Erythroblast (primary cell): ENCODE data around the gene EFNA3.

Experiments
- DNase-seq, 2 experiments: peaks; one replicate each; lab custom pipeline; 2025; lab: John Stamatoyannopoulos, UW
- GATA1 ChIP-seq: IDR thresholded peaks from 2 replicates; pipeline ENCODE4 v1.6.1; 2011; ENCODE audit warnings: low read depth, mild to moderate bottlenecking, control low read depth, low read length, moderate library complexity
- POLR2A ChIP-seq: IDR thresholded peaks from 2 replicates; pipeline ENCODE4 v1.6.1; 2011; ENCODE audit warnings: mild to moderate bottlenecking, low read length

EFNA3 gene

GRCh38 chr1:155136748-155137147 is 58.1 kb downstream of the EFNA3 start:
- no peak for DNase-seq
- no peak for TF ChIP-seq GATA1
- peak; percentile 61 for TF ChIP-seq POLR2A
